Measurements from ENCODE around the gene MOK.

MOK gene

DNA sequence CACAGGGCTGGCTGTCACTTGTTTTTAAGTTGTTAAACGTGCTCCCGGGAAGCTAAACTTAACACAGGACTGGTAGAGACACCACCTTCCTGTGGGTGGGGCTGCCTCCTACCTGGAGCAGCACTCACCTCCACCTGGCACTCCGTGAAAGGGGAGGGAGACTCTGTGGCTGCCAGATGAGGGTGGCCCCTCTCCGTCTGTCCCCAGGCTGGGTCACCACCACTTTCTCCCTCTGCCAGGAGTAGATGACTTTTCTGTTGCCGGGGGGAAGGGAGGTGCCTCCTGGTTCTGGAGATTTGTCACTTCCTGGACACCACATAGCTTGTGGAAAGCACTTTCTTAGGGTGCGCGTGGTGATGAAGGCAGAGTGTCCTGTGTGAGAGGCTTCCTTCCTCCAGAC is 83.9 kb downstream of the MOK start:
- DNase-seq, result no peak

- DNase-seq, result no peak
Observed at GRCh38 chr14:102220031-102220430, 84.9 kb downstream of the MOK start.

- DNase-seq, result no peak
Observed at GRCh38 chr14:102219316-102219715, 85.6 kb downstream of the MOK start.

- DNase-seq, result no peak
Observed at GRCh38 chr14:102218688-102219087, 86.3 kb downstream of the MOK start.

GRCh38 chr14:102217987-102218421 is 87.0 kb downstream of the MOK start:
- no peak for DNase-seq

DNA sequence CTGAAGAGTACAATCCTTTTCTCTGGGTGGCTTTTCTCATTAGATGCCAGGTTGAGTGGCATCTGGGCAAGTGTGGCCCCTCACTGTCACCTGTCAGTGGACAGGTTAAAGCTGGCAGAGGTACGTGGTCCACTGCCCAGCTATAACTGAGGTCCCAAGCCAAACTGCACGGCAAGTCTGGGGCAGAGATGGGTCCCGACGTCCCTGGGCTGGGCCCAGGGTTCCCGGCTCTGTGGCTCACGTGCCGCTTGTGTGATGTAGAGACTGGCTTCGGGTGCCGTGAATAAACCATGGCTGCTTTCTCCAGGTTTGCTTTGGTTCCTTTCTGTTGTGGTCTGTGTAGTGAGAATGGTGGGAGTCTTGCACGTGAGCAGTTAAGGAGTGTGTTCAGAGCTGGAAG is 87.6 kb downstream of the MOK start:
- DNase-seq, result no peak

DNA sequence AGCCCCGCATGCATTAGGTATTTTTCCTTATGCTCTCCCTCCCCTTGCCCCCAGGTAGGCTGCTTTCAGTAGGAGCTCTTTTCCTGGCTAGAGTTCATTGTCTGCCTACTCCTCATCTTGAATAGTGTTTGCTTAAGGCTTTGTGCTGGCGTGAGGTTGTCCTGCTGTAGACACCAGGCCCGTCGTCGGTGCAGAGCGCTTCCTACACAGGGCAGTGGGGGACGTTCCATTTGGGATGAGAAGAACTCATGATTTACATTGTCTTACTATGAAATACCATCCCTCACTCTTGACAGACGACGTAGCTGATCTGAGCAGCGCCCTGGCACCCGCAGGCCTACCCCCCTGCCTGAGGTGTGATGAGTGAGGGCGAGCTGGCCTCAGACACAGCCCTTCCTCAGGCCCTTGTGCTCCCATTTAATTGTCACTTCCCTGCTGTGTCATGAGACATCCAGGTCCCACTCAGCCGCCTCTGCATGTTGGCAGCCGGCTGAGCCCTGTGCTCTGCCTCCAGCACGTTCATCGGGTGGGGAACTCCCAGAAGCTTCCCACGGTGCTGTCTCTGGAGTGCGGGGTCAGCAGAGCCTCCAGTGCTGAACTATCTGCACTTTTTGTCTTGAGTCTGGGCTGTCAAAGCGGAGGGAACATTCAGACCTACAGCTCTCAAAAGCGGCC is 89.3 kb downstream of the MOK start:
- no peak for DNase-seq

DNA sequence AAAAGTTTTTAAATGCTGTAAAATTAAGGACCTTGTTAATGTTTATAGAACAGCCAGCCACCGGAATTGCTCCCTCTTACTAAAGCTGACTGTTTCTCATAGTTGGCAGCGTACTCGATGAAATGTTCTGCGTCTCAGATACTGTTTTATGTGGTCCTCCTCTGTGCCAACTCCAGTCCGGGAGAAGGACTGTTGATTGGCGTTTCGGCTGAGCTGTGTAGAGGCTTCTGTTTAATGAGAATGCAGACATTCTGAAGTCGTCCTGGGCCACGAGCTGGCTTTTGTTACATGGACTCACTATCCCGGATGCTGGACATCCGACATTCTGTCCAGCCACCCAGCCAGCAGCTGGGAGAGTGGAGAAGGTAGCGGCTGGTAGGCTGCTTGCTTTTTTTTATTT is 89.9 kb downstream of the MOK start:
- DNase-seq, result no peak

DNA sequence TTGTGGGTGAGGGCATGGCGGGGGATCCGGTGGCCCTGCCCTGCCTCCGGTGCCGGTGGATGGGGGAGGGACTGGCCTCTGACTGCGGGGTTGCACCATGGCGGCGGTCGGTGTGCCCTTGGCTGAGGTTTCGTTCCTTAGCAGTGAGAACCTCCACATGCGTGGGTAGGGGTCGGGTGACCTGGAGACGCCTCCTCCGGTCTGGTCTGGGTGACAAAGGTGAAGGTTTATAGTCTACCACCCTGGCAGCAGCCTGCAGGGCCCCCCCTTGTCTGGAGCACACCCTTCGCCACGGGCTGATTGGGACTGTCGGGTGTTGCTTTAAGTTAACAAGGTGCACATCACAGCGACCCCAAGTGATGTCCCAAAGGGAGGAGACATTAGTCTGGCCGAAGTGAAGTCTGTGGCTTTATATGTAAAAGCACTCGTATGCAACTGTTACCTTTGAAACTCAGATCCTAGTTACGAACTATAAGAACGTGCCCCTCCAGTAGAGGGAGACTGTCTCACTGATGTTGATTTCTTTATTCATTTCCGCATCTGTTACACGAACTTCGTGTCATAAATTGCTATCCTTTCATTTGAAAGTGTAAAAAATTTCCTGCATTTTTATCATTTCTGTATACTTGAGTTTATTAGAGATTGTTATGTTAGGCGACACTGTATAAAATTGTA is 90.8 kb downstream of the MOK start:
- DNase-seq, result no peak

- no peak for DNase-seq
Observed at GRCh38 chr14:102213470-102213869, 91.5 kb downstream of the MOK start.

- DNase-seq, result no peak
Observed at GRCh38 chr14:102212845-102213244, 92.1 kb downstream of the MOK start.

- DNase-seq, result no peak
Observed at GRCh38 chr14:102212356-102212755, 92.6 kb downstream of the MOK start.

DNA sequence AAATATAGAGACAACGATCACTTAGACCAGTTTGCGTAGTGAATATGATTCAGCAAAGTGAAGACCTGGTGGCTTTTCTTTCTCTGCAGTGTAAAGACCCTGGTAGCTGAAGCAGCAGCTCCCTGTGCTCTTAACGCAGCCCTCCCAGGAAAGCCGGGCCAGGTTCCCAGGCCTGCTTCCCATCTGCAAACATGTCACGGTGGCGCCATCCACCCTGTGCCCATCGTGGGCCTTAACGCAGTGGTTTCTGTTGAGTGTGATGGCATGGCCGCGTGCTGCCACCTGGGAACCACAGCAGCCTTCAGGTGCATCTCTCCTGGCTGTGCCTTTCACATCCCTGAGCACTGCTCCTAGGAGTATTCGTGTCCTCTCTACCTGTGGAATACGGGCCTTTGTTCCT is 93.7 kb downstream of the MOK start:
- no peak for DNase-seq

GRCh38 chr14:102210421-102211042 is 94.4 kb downstream of the MOK start:
- DNase-seq, result no peak

GRCh38 chr14:102209224-102209966 is 95.6 kb downstream of the MOK start:
- DNase-seq, result no peak

GRCh38 chr14:102208741-102209140 is 96.2 kb downstream of the MOK start:
- no peak for DNase-seq

DNA sequence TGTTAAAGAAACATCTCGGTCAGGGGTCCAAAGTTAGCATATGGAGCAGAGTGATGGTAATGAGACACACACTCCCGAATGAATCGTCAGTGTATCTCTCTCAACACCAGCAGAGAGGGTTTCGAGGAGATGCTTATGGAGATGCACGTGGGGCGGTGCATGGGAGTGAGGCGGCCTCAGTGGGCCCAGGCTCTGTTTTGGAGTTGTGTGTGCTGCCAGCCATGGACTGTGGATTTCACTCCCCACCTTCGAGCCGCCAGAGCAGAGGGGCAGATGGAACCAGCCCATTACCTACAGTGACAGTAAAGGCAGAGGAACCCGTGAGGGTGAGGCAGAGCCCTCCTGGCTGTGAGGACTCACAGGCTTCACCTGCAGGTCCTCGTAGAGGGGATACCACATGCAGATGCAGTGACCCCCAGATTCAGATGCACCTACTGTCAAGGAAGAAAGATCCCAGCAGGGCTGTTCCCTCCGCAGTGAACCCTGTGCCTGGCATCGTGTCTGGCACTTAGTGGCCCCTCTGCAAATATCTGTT is 97.1 kb downstream of the MOK start:
- DNase-seq, result no peak

DNA sequence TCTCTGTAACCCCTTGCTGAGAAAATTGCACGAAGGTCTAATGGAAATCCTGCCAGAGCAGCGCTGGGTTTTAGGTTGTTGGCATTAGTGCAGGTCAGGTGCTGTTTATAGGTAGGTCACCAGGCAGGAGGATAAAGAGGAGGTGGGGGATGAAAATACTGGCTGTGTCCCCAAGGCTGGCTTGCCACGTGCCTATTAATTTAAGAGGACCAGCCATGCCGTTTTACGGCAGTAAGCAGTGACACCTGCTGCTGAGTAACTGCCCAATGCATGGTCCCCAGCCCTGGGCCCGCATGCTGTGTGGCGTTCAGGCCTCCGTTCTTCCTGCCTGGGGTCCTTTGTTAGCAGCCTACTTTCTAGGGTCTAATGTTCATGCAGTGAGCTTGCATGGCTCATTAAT is 98.0 kb downstream of the MOK start:
- DNase-seq, result no peak

GRCh38 chr14:102205560-102205959 is 99.4 kb downstream of the MOK start:
- no peak for DNase-seq

DNA sequence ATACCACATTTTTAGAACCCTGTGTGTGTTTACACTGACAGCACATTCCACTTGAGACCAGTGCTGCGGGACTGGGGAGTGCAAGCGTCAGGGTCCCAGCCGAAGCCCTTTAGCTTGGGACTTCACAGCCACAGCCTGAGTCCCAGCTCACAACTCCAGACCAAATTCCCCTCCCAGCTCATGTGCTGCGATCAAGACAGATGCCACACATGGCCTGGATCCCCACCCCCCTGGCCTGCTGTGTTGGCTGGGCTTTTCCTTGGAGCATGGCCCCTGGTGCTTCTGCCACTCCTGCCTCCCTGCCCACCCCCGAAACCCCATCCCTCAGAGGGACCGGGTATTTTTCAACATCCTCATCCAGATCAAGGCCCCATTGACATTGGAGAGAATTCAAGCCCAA is 101.6 kb downstream of the MOK start:
- DNase-seq, result no peak

GRCh38 chr14:102202944-102203343 is 102.0 kb downstream of the MOK start:
- DNase-seq, result no peak

DNA sequence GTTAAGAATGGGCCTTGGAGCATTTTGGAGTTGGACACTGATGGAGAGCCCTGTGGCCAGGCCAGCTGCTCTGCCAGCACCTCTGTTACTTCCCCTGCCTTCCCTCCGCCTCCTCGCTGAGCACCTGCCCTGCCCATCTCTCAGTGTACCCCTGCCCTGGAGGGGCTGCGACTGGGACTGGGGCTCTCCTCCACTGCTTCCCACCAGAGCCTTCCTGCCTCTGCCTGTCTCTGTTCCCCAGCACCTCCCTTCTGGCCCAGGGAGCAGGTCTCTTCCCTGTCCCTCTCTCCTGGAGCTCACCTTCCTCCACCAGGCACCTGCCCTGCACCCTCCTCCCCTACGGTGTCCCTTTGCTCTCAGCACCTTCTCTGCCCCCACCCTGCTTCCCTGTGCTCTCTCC is 103.2 kb downstream of the MOK start:
- no peak for DNase-seq

DNA sequence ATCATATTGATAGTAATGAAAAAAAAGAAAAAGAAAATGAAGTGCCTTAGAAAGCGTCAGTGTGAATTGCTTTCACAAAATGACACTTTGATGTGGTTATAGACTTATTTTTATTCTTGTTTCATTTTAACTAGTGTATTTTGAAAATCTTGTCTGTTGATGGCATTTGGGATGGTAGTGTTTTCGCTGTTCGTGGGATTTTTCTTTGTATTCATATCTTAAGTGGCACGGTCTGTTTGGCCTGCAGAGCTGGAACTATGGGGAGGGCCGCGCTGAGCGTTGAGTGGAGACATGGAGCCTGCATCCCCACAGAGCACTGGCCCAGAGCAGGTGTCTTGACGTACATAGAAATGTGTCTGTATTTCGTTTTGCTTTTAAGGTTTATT is 103.6 kb downstream of the MOK start:
- no peak for DNase-seq
